H9 (cell line): ENCODE data around the gene GDI1. TPM values are rescaled to one million over a fixed set of nuclear protein-coding genes. Genes with fewer than 3 reads are reported as not detected.

Source experiments
- DNase-seq: peaks from one replicate; pipeline ENCODE4 v3.0.0-alpha.2; 2017
- H2AFZ ChIP-seq: one replicate; pipeline ENCODE4 v1.6.1; 2013; ENCODE audit warnings: mild to moderate bottlenecking, low read length, control low read depth, moderate library complexity
- H2AK5ac ChIP-seq: 2 replicates; pipeline ENCODE4 v1.6.1; 2013; ENCODE audit warnings: low read length, control low read depth, mixed read lengths; ENCODE audit not compliant: insufficient read length
- H2BK120ac ChIP-seq: one replicate; pipeline ENCODE4 v1.6.1; 2013; ENCODE audit warnings: low read depth, mild to moderate bottlenecking, low read length, control low read depth, inconsistent platforms; ENCODE audit not compliant: poor library complexity, severe bottlenecking
- H2BK12ac ChIP-seq: 2 replicates; pipeline ENCODE4 v1.6.1; 2013; ENCODE audit warnings: low read length, control low read depth, mixed read lengths, low read depth; ENCODE audit not compliant: insufficient read length
- H2BK15ac ChIP-seq: 2 replicates; pipeline ENCODE4 v1.6.1; 2013; ENCODE audit warnings: low read depth, low read length, control low read depth
- H2BK20ac ChIP-seq: one replicate; pipeline ENCODE4 v1.6.1; 2013; ENCODE audit warnings: low read depth, mild to moderate bottlenecking, low read length, control low read depth, inconsistent platforms; ENCODE audit not compliant: poor library complexity, severe bottlenecking
- H2BK5ac ChIP-seq: 2 replicates; pipeline ENCODE4 v1.6.1; 2013; ENCODE audit warnings: low read length, control low read depth, mixed read lengths; ENCODE audit not compliant: insufficient read length
- H3K14ac ChIP-seq: 2 replicates; pipeline ENCODE4 v1.6.1; 2013; ENCODE audit warnings: low read length, control low read depth; ENCODE audit not compliant: insufficient read depth
- H3K18ac ChIP-seq: 2 replicates; pipeline ENCODE4 v1.6.1; 2013; ENCODE audit warnings: low read depth, mild to moderate bottlenecking, mixed read lengths, low read length, control low read depth; ENCODE audit not compliant: insufficient read length
- H3K23ac ChIP-seq: 2 replicates; pipeline ENCODE4 v1.6.1; 2013; ENCODE audit warnings: low read length, control low read depth, mixed read lengths, low read depth; ENCODE audit not compliant: insufficient read length
- H3K23me2 ChIP-seq: 2 replicates; pipeline ENCODE4 v1.6.1; 2013; ENCODE audit warnings: low read depth, mild to moderate bottlenecking, mixed read lengths, low read length, control low read depth; ENCODE audit not compliant: insufficient read length, poor library complexity, severe bottlenecking
- H3K27ac ChIP-seq: 2 replicates; pipeline ENCODE4 v1.5.1; 2013; ENCODE audit warnings: low read length, control low read depth, mixed read lengths, low read depth; ENCODE audit not compliant: insufficient read length
- H3K27me3 ChIP-seq: 2 replicates; pipeline ENCODE4 v1.6.1; 2013; ENCODE audit warnings: low read length, control low read depth, inconsistent platforms; ENCODE audit not compliant: insufficient read depth
- H3K4ac ChIP-seq: 2 replicates; pipeline ENCODE4 v1.6.1; 2013; ENCODE audit warnings: low read depth, mild to moderate bottlenecking, control low read depth, inconsistent platforms, low read length, moderate library complexity
- H3K4me1 ChIP-seq: 2 replicates; pipeline ENCODE4 v1.6.1; 2013; ENCODE audit warnings: low read length, control low read depth, inconsistent platforms; ENCODE audit not compliant: insufficient read depth
- H3K4me2 ChIP-seq: 2 replicates; pipeline ENCODE4 v1.6.1; 2013; ENCODE audit warnings: low read length, control low read depth, mixed read lengths; ENCODE audit not compliant: insufficient read length, insufficient read depth
- H3K56ac ChIP-seq: 2 replicates; pipeline ENCODE4 v1.6.1; 2013; ENCODE audit warnings: low read depth, mild to moderate bottlenecking, mixed read lengths, low read length, control low read depth; ENCODE audit not compliant: insufficient read length
- H3K79me1 ChIP-seq: 2 replicates; pipeline ENCODE4 v1.6.1; 2013; ENCODE audit warnings: low read depth, mild to moderate bottlenecking, moderate library complexity, low read length, control low read depth, inconsistent platforms; ENCODE audit not compliant: insufficient read depth, poor library complexity, severe bottlenecking
- H3K79me2 ChIP-seq: 2 replicates; pipeline ENCODE4 v1.6.1; 2013; ENCODE audit warnings: low read length, control low read depth, inconsistent platforms; ENCODE audit not compliant: insufficient read depth
- H3K9ac ChIP-seq: 2 replicates; pipeline ENCODE4 v1.6.1; 2013; ENCODE audit warnings: low read length, control low read depth, mixed read lengths; ENCODE audit not compliant: insufficient read length; ENCODE audit errors: extremely low read depth
- H3K9me3 ChIP-seq: one replicate; pipeline ENCODE4 v1.6.1; 2013; ENCODE audit warnings: low read depth, low read length, inconsistent platforms; ENCODE audit not compliant: control insufficient read depth
- H3T11ph ChIP-seq: one replicate; pipeline ENCODE4 v1.6.1; 2013; ENCODE audit warnings: mild to moderate bottlenecking, low read length, control low read depth, inconsistent platforms
- H4K20me1 ChIP-seq: one replicate; pipeline ENCODE4 v1.6.1; 2013; ENCODE audit not compliant: control insufficient read depth, insufficient read length, insufficient read depth
- H4K5ac ChIP-seq: 2 replicates; pipeline ENCODE4 v1.6.1; 2013; ENCODE audit warnings: low read depth, mild to moderate bottlenecking, mixed read lengths, low read length, control low read depth; ENCODE audit not compliant: insufficient read length
- H4K8ac ChIP-seq: replicated peaks from 2 replicates; pipeline ENCODE4 v1.6.1; 2013; ENCODE audit warnings: low read length, control low read depth, mixed read lengths, low read depth; ENCODE audit not compliant: insufficient read length
- H4K91ac ChIP-seq: 2 replicates; pipeline ENCODE4 v1.6.1; 2013; ENCODE audit warnings: low read depth, mild to moderate bottlenecking, moderate library complexity, mixed read lengths, low read length, control low read depth; ENCODE audit not compliant: insufficient read length
- H3K27ac Mint-ChIP-seq, 3 experiments: 2 replicates in 2 of 3; 3 replicates in 1 of 3; pipeline ENCODE4 v1.8.0; 2020 to 2021; ENCODE audit warnings: mixed read lengths in 3 of 3, mild to moderate bottlenecking in 1 of 3, moderate library complexity in 1 of 3
- H3K27me3 Mint-ChIP-seq: 2 replicates; pipeline ENCODE4 v1.8.0; 2021; ENCODE audit warnings: low read depth, mild to moderate bottlenecking, moderate library complexity, mixed read lengths
- H3K36me3 Mint-ChIP-seq, 3 experiments: 2 replicates in 2 of 3; 3 replicates in 1 of 3; pipeline ENCODE4 v1.8.0; 2020 to 2021; ENCODE audit warnings: low read depth in 3 of 3, mixed read lengths in 3 of 3; ENCODE audit not compliant: insufficient read depth in 1 of 3
- H3K4me1 Mint-ChIP-seq, 2 experiments: 2 replicates each; pipeline ENCODE4 v1.8.0; 2020; ENCODE audit warnings: mixed read lengths in 2 of 2
- H3K4me3 Mint-ChIP-seq, 2 experiments: 2 replicates in 1 of 2; 3 replicates in 1 of 2; pipeline ENCODE4 v1.8.0; 2020 to 2021; ENCODE audit warnings: mild to moderate bottlenecking in 2 of 2, mixed read lengths in 2 of 2, moderate library complexity in 1 of 2
- H3K9me3 Mint-ChIP-seq, 2 experiments: 2 replicates in 1 of 2; 3 replicates in 1 of 2; pipeline ENCODE4 v1.8.0; 2020; ENCODE audit warnings: mild to moderate bottlenecking in 2 of 2, mixed read lengths in 2 of 2, moderate library complexity in 1 of 2
- WGBS: extraction: QIAGEN DNeasy Blood & Tissue Kit; methylation state at CpG from one replicate; pipeline ENCODE4 v1.1.7; 2013; ENCODE audit warnings: missing lambda C conversion rate, low lambda C conversion rate, mixed read lengths; ENCODE audit not compliant: insufficient read length; ENCODE audit errors: extremely low coverage; 5-methylcytosine and 5-hydroxymethylcytosine counted together
- total RNA-seq: library from RNA; stranded (reverse); gene quantifications from 2 replicates; pipeline ENCODE4 v1.2.1, GENCODE V29; 2021
- TF ChIP-seq, protein P1 (sequence below): fragments of 200-600 bp; sonication (generic); conservative IDR thresholded peaks from 3 replicates; pipeline ENCODE4 v1.8.0; 2021; ENCODE audit warnings: antibody characterized with exemption, mild to moderate bottlenecking

The GDI1 gene
- total RNA-seq, 1 experiment from 2014 or later = 111 TPM

DNA sequence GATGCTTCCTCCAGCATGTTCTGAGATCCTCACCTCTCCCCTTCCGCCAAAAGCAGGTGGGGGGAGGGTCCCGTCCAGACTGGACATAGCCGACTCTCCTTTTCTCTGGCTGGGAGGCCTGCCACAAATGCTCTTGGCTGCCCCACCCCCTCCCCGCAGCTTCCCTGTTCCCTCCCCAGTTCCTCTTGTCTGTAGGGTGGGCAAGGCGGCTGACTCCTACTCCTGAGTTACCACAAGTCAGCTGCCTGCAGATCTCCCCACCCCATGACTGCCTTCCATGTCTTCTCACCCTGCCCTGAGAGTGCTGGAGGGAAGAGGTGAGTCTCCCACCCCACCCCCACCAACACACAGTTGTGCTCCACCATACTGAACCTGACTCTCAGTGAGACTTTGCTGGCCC lies 5.6 kb upstream of the GDI1 start:
- H3K27ac Mint-ChIP-seq = 0 out of 7 replicates have a peak overlapping the region, but pooled peaks of 1 of the 3 experiments have one; percentile 19
- Histone ChIP-seq H4K91ac (no peak overlapping the region), H3K9me3 (peaks cover 39% of the 10 kb centered on the region), H3K27me3 (no peaks in the 10 kb centered on the region), H3K14ac (no peak overlapping the region), H3K23ac (no peak overlapping the region), H3K18ac (no peak overlapping the region), H3K4me2 (no peak overlapping the region), H4K5ac (no peak overlapping the region), H3K9ac (no peak overlapping the region), H2BK15ac (no peak overlapping the region), H2BK120ac (no peak overlapping the region), H3K79me2 (no peaks in the 10 kb centered on the region), H2AK5ac (no peak overlapping the region), H2AFZ (no peak overlapping the region), H3K27ac (no peak overlapping the region), H4K20me1 (no peaks in the 10 kb centered on the region), H2BK12ac (no peak overlapping the region), H3K79me1 (no peaks in the 10 kb centered on the region), H2BK5ac (no peak overlapping the region), H3K56ac (no peak overlapping the region), H3K23me2 (no peaks in the 10 kb centered on the region), H3T11ph (no peak overlapping the region), H3K4ac (no peak overlapping the region), H4K8ac (no peak overlapping the region), H2BK20ac (no peak overlapping the region), H3K4me1 (no peaks in the 10 kb centered on the region)
- peaks cover 15 to 51% (median 43%) of the 10 kb centered on the region in 3 experiments for H3K36me3 Mint-ChIP-seq
- no peaks in the 10 kb centered on the region for H3K27me3 Mint-ChIP-seq
- WGBS = no CpG with 5 or more reads among the region's 5 CpGs
- peaks cover 76 to 86% of the 10 kb centered on the region in 2 experiments for H3K9me3 Mint-ChIP-seq
- peaks cover 10 to 25% of the 10 kb centered on the region in 2 experiments for H3K4me1 Mint-ChIP-seq
- no peak overlapping the region for H3K4me3 Mint-ChIP-seq
- DNase-seq = no peak
- TF ChIP-seq, protein P1, sequence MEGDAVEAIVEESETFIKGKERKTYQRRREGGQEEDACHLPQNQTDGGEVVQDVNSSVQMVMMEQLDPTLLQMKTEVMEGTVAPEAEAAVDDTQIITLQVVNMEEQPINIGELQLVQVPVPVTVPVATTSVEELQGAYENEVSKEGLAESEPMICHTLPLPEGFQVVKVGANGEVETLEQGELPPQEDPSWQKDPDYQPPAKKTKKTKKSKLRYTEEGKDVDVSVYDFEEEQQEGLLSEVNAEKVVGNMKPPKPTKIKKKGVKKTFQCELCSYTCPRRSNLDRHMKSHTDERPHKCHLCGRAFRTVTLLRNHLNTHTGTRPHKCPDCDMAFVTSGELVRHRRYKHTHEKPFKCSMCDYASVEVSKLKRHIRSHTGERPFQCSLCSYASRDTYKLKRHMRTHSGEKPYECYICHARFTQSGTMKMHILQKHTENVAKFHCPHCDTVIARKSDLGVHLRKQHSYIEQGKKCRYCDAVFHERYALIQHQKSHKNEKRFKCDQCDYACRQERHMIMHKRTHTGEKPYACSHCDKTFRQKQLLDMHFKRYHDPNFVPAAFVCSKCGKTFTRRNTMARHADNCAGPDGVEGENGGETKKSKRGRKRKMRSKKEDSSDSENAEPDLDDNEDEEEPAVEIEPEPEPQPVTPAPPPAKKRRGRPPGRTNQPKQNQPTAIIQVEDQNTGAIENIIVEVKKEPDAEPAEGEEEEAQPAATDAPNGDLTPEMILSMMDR = no peak
